ENCODE measurements around the gene EFR3B. TPM values are rescaled to one million over a fixed set of nuclear protein-coding genes. Genes with fewer than 3 reads are reported as not detected.

EFR3B gene
- total RNA-seq, 1 donor from 2014 or later = 2.4 TPM

- no peak overlapping the region for H3K27ac Mint-ChIP-seq (ENCODE audit: unreplicated experiment)
Measured at GRCh38 chr2:25176138-25176537, 134.3 kb downstream of the EFR3B start.

GRCh38 chr2:25176541-25177181 is 134.8 kb downstream of the EFR3B start:
- no peak for DNase-seq (ENCODE audit: low spot score)
- H3K27me3 Mint-ChIP-seq (ENCODE audit: low read depth) = peaks cover 42% of the 10 kb centered on the region
- H3K36me3 Mint-ChIP-seq (ENCODE audit: low read depth) = no peaks in the 10 kb centered on the region
- no peak overlapping the region for H3K27ac Mint-ChIP-seq (ENCODE audit: unreplicated experiment)
- H3K4me3 Mint-ChIP-seq (ENCODE audit: unreplicated experiment) = no peak overlapping the region
- H3K9me3 Mint-ChIP-seq (ENCODE audit: low read depth) = peaks cover under 1% of the 10 kb centered on the region
- H3K4me1 Mint-ChIP-seq (ENCODE audit: low read depth) = no peaks in the 10 kb centered on the region
- no peak for TF ChIP-seq CTCF (IDR thresholded peaks at IDR 0.05)

More at GRCh38 chr2:25176138-25176537, 134.3 kb downstream of the EFR3B start:
- no peak overlapping the region for H3K4me3 Mint-ChIP-seq (ENCODE audit: unreplicated experiment)
- H3K27me3 Mint-ChIP-seq (ENCODE audit: low read depth) = peaks cover 45% of the 10 kb centered on the region
- peaks cover 2% of the 10 kb centered on the region for H3K9me3 Mint-ChIP-seq (ENCODE audit: low read depth)
- DNase-seq (ENCODE audit: low spot score) = no peak
- H3K4me1 Mint-ChIP-seq (ENCODE audit: low read depth) = no peaks in the 10 kb centered on the region
- no peaks in the 10 kb centered on the region for H3K36me3 Mint-ChIP-seq (ENCODE audit: low read depth)
- TF ChIP-seq CTCF (IDR thresholded peaks at IDR 0.05) = no peak

GRCh38 chr2:25177211-25177611 is 135.3 kb downstream of the EFR3B start:
- peaks cover 5% of the 10 kb centered on the region for H3K9me3 Mint-ChIP-seq (ENCODE audit: low read depth)
- no peak overlapping the region for H3K4me3 Mint-ChIP-seq (ENCODE audit: unreplicated experiment)
- TF ChIP-seq CTCF (IDR thresholded peaks at IDR 0.05) = no peak
- DNase-seq (ENCODE audit: low spot score) = no peak
- peaks cover 42% of the 10 kb centered on the region for H3K27me3 Mint-ChIP-seq (ENCODE audit: low read depth)
- H3K4me1 Mint-ChIP-seq (ENCODE audit: low read depth) = no peaks in the 10 kb centered on the region
- H3K27ac Mint-ChIP-seq (ENCODE audit: unreplicated experiment) = no peak overlapping the region
- H3K36me3 Mint-ChIP-seq (ENCODE audit: low read depth) = peaks cover 1% of the 10 kb centered on the region

GRCh38 chr2:25178976-25179375 is 137.1 kb downstream of the EFR3B start:
- H3K4me3 Mint-ChIP-seq (ENCODE audit: unreplicated experiment) = no peak overlapping the region
- peaks cover 1% of the 10 kb centered on the region for H3K36me3 Mint-ChIP-seq (ENCODE audit: low read depth)
- no peak overlapping the region for H3K27ac Mint-ChIP-seq (ENCODE audit: unreplicated experiment)
- H3K27me3 Mint-ChIP-seq (ENCODE audit: low read depth) = peaks cover 36% of the 10 kb centered on the region
- DNase-seq (ENCODE audit: low spot score) = no peak
- H3K4me1 Mint-ChIP-seq (ENCODE audit: low read depth) = no peaks in the 10 kb centered on the region
- TF ChIP-seq CTCF (IDR thresholded peaks at IDR 0.05) = no peak
- H3K9me3 Mint-ChIP-seq (ENCODE audit: low read depth) = peaks cover 5% of the 10 kb centered on the region

- H3K4me1 Mint-ChIP-seq (ENCODE audit: low read depth) = no peaks in the 10 kb centered on the region
- H3K36me3 Mint-ChIP-seq (ENCODE audit: low read depth) = peaks cover 1% of the 10 kb centered on the region
- H3K4me3 Mint-ChIP-seq (ENCODE audit: unreplicated experiment) = no peak overlapping the region
- no peak for DNase-seq (ENCODE audit: low spot score)
- H3K27me3 Mint-ChIP-seq (ENCODE audit: low read depth) = peaks cover 7% of the 10 kb centered on the region
- TF ChIP-seq CTCF (IDR thresholded peaks at IDR 0.05) = no peak
- no peak overlapping the region for H3K27ac Mint-ChIP-seq (ENCODE audit: unreplicated experiment)
- H3K9me3 Mint-ChIP-seq (ENCODE audit: low read depth) = peaks cover 5% of the 10 kb centered on the region
Measured at GRCh38 chr2:25184254-25184653, 142.4 kb downstream of the EFR3B start.

Measured in chondrocyte (in vitro differentiated cells).